Ishikawa (cell line): ENCODE data around the gene STK36.

Experiments used
- CREB1 ChIP-seq: IDR thresholded peaks from 2 replicates; pipeline ENCODE4 v1.6.1; 2012; ENCODE audit warnings: low read depth
- EGR1 ChIP-seq: IDR thresholded peaks from 2 replicates; pipeline ENCODE4 v1.6.1; 2012
- EP300 ChIP-seq: IDR thresholded peaks from 2 replicates; pipeline ENCODE4 v1.6.1; 2012; ENCODE audit warnings: borderline replicate concordance
- MAX ChIP-seq: IDR thresholded peaks from 2 replicates; pipeline ENCODE4 v1.6.1; 2012
- REST ChIP-seq: IDR thresholded peaks from 2 replicates; pipeline ENCODE4 v1.6.1; 2012; ENCODE audit warnings: low read depth, mild to moderate bottlenecking
- TAF1 ChIP-seq: IDR thresholded peaks from 2 replicates; pipeline ENCODE4 v1.6.1; 2012; ENCODE audit warnings: low read depth, mild to moderate bottlenecking
- TEAD4 ChIP-seq: IDR thresholded peaks from 2 replicates; pipeline ENCODE4 v1.6.1; 2012
- YY1 ChIP-seq: IDR thresholded peaks from 2 replicates; pipeline ENCODE4 v1.6.1; 2012; ENCODE audit warnings: low read depth
- ZBTB7A ChIP-seq: IDR thresholded peaks from 2 replicates; pipeline ENCODE4 v1.6.1; 2012; ENCODE audit warnings: low read depth

GRCh38 chr2:218691234-218691633 lies 19.3 kb downstream of the STK36 start:
- no peak for TF ChIP-seq MAX
- TF ChIP-seq TEAD4: no peak
- TF ChIP-seq REST: no peak
- no peak for TF ChIP-seq EP300
- no peak for TF ChIP-seq ZBTB7A
- TF ChIP-seq TAF1: no peak
- no peak for TF ChIP-seq CREB1
- no peak for TF ChIP-seq EGR1
- TF ChIP-seq YY1: no peak
